ENCODE measurements around the gene HOXA5.

The HOXA5 gene

DNA sequence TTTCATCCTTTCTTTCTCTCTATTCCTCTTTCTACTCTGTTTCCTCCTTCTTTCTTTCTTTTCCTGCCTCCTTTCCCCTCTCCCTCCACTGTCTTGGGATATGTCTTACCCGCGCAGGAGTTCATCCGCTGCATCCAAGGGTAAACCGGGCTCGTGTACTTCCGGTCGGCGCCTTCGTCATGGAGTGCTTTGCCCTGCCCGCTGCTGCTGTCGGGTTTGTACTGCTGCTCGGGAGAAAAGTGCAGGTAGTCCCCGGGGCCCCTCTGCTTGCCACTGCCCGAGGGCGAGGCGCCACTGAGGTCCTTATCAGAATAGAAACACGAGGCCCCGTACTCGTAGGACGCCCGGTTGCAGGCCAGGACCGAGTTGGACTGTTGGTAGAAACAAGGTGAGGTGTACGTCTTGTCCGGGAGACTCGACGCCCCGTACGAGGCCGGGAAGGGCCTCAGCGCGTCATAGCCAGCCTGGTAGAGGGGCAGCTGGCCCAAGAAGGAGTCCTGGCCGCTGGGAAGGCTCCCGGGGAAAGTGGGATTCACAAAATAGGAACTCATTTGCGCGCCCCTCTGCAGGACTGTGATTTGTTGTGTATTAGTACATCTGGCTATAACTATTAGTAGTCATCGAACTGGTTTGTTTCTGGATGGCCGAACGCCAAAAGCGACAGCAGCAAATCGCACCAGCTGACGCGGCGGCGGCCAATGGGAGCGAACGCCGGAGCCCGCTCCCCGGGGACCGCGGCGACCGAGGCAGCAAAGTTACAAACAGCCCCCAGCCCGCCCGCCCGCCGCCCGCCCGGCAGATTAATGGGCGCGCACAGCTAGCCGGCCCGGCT, 3.9 kb upstream of the HOXA5 start, which contains the start of gene HOXA6:
TSS of gene HOXA6 (minus strand) at position 576 of the 832 bp plus-strand sequence. CDS start at position 551, 25 bp downstream.
- peaks cover 11 to 91% (median 87%) of the 10 kb centered on the region in 5 donors for H3K4me1 ChIP-seq (ENCODE audit: control insufficient read depth in 5 of 5, insufficient read depth in 5 of 5, low read length in 5 of 5)
- peaks cover 0 to 22% (median 16%) of the 10 kb centered on the region in 5 donors for H3K36me3 ChIP-seq (ENCODE audit: control insufficient read depth in 5 of 5, insufficient read depth in 5 of 5, low read length in 5 of 5)
- peak within 1 kb of the TSS; percentile 44 to 78 (median 63) for H3K9ac ChIP-seq (ENCODE audit: low read length in 5 of 5)
- H3K27me3 ChIP-seq (ENCODE audit: control insufficient read depth in 5 of 5, insufficient read depth in 4 of 5, low read length in 5 of 5): peaks cover 0 to 11% (median 0%) of the 10 kb centered on the region in 5 donors
- peak within 1 kb of the TSS; percentile 95 for H3K27ac ChIP-seq (ENCODE audit: low read depth, low read length)
- no peaks in the 10 kb centered on the region for H3K9me3 ChIP-seq (ENCODE audit: control insufficient read depth in 5 of 5, low read length in 5 of 5)
- H3K4me3 ChIP-seq (ENCODE audit: low read depth in 1 of 5, low read length in 5 of 5): peak within 1 kb of the TSS; percentile 63 to 92 (median 89)

DNA sequence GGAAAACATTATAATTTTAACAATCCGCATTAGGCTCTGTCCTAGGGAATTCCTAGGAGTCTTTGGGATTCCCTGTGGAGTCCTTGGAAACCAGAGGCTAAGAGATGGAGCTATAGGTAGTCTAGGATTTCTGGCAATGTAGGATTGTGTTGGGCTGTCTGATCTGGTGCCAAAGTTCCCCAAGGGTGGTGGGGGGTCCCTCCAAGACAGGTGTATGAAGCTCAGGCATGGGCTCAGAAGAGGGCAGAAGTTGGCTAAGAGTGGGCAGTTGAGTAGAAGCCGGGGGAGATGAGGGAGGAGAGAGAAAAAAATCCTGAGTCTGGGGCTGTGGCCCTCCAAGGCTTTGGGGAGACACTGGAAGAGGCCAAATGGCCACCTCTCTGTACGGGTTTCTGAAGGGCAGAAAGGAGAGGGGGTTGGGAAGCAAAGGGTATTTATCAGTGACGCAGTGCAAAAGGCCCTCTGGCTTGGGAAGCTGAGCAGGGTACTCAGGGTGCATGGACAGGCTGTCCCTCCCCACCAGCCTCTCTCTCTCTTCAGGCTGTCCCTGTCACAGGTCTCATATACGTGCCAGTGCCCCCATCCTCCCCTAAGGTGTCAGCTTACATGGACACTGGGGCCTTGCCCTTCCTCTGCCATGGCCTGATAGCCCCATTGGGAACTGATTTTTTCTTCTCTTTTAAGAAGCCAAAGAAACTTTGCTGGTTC, 3.2 kb upstream of the HOXA5 start:
- peaks cover 0 to 22% (median 16%) of the 10 kb centered on the region in 5 donors for H3K36me3 ChIP-seq (ENCODE audit: control insufficient read depth in 5 of 5, insufficient read depth in 5 of 5, low read length in 5 of 5)
- peaks cover 0 to 7% (median 0%) of the 10 kb centered on the region in 5 donors for H3K27me3 ChIP-seq (ENCODE audit: control insufficient read depth in 5 of 5, insufficient read depth in 4 of 5, low read length in 5 of 5)
- H3K9ac ChIP-seq (ENCODE audit: low read length in 5 of 5): peak overlapping the region in 4 of 5 donors; percentile 41 to 74 (median 61)
- peak overlapping the region; percentile 62 to 90 (median 65) for H3K4me3 ChIP-seq (ENCODE audit: low read depth in 1 of 5, low read length in 5 of 5)
- H3K27ac ChIP-seq (ENCODE audit: low read depth, low read length): peak overlapping the region; percentile 95
- H3K4me1 ChIP-seq (ENCODE audit: control insufficient read depth in 5 of 5, insufficient read depth in 5 of 5, low read length in 5 of 5): peaks cover 11 to 91% (median 87%) of the 10 kb centered on the region in 5 donors
- H3K9me3 ChIP-seq (ENCODE audit: control insufficient read depth in 5 of 5, low read length in 5 of 5): no peaks in the 10 kb centered on the region

GRCh38 chr7:27145914-27146412, 2.5 kb upstream of the HOXA5 start:
- peak overlapping the region in 2 of 5 donors; percentile 36 to 37 for H3K4me3 ChIP-seq (ENCODE audit: low read depth in 1 of 5, low read length in 5 of 5)
- H3K36me3 ChIP-seq (ENCODE audit: control insufficient read depth in 5 of 5, insufficient read depth in 5 of 5, low read length in 5 of 5): peaks cover 4 to 25% (median 16%) of the 10 kb centered on the region in 5 donors
- H3K9me3 ChIP-seq (ENCODE audit: control insufficient read depth in 5 of 5, low read length in 5 of 5): no peaks in the 10 kb centered on the region
- H3K9ac ChIP-seq (ENCODE audit: low read length in 5 of 5): peak overlapping the region in 1 of 5 donors; percentile 8
- H3K27ac ChIP-seq (ENCODE audit: low read depth, low read length): peak overlapping the region; percentile 95
- peaks cover 9 to 88% (median 87%) of the 10 kb centered on the region in 5 donors for H3K4me1 ChIP-seq (ENCODE audit: control insufficient read depth in 5 of 5, insufficient read depth in 5 of 5, low read length in 5 of 5)
- H3K27me3 ChIP-seq (ENCODE audit: control insufficient read depth in 5 of 5, insufficient read depth in 4 of 5, low read length in 5 of 5): peaks cover 0 to 4% (median 0%) of the 10 kb centered on the region in 5 donors

DNA sequence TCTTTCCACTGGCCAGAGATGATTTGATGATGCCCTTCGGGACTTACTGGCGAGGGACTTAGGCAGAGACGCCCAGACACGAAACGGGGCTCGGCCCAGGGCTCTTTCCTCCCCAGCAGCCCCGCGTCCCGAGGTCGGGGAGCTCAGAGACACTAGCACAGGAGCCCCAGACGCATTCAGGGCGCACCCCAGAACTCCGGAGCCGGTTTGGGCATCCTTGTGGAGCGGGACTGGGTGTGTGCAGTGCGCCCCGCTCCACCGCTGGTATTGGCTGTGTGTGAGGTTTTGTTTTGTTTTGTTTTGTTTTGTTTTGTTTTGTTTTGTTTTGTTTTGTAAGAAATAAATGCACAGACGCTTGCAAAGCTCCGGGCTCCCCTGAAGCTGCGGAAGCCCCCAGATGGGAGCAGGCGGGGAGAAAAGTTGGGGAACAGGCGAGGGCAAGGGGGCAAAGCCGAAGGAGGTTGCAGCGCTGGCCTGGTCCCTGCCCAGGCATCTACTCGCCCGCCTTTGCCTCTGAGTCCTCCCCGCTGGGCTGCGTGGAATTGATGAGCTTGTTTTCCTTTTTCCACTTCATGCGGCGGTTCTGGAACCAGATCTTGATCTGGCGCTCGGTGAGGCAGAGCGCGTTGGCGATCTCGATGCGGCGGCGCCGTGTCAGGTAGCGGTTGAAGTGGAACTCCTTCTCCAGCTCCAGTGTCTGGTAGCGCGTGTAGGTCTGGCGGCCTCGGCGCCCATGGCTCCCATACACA, 1.9 kb upstream of the HOXA5 start:
- H3K27ac ChIP-seq (ENCODE audit: low read depth, low read length): peak overlapping the region; percentile 95
- peaks cover 0 to 4% (median 0%) of the 10 kb centered on the region in 5 donors for H3K27me3 ChIP-seq (ENCODE audit: control insufficient read depth in 5 of 5, insufficient read depth in 4 of 5, low read length in 5 of 5)
- peak overlapping the region in 3 of 5 donors; percentile 24 to 37 (median 36) for H3K4me3 ChIP-seq (ENCODE audit: low read depth in 1 of 5, low read length in 5 of 5)
- H3K36me3 ChIP-seq (ENCODE audit: control insufficient read depth in 5 of 5, insufficient read depth in 5 of 5, low read length in 5 of 5): peaks cover 4 to 25% (median 16%) of the 10 kb centered on the region in 5 donors
- no peaks in the 10 kb centered on the region for H3K9me3 ChIP-seq (ENCODE audit: control insufficient read depth in 5 of 5, low read length in 5 of 5)
- peak overlapping the region in 2 of 5 donors; percentile 10 to 35 for H3K9ac ChIP-seq (ENCODE audit: low read length in 5 of 5)
- peaks cover 9 to 89% (median 86%) of the 10 kb centered on the region in 5 donors for H3K4me1 ChIP-seq (ENCODE audit: control insufficient read depth in 5 of 5, insufficient read depth in 5 of 5, low read length in 5 of 5)

DNA sequence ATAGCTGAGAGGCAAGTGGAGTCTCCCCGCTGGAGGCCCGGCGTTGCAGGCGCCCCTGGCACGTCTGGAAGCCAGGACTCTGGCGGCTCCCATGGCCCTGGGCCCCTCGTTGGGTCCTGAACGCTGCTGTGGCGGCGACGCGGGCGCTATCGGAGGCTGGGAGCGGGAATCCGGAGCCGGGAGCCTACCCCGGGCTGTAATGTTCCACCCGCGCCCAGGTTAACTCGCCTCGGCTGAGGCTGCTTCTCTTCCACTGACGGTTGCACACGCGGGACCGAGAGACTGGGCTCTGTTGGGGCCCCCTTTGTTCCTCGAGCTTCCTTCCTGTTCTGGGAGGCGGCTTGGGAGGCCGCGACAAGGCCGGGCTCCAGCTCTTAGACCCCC, 1.3 kb upstream of the HOXA5 start:
- Histone ChIP-seq H3K27me3 (ENCODE audit: control insufficient read depth in 5 of 5, insufficient read depth in 4 of 5, low read length in 5 of 5) (peaks cover 0 to 4% (median 0%) of the 10 kb centered on the region in 5 donors), H3K4me3 (ENCODE audit: low read depth in 1 of 5, low read length in 5 of 5) (peak overlapping the region in 2 of 5 donors; percentile 24 to 37), H3K27ac (ENCODE audit: low read depth, low read length) (peak overlapping the region; percentile 95), H3K9me3 (ENCODE audit: control insufficient read depth in 5 of 5, low read length in 5 of 5) (no peaks in the 10 kb centered on the region), H3K9ac (ENCODE audit: low read length in 5 of 5) (peak overlapping the region in 2 of 5 donors; percentile 10 to 35), H3K4me1 (ENCODE audit: control insufficient read depth in 5 of 5, insufficient read depth in 5 of 5, low read length in 5 of 5) (peaks cover 11 to 89% (median 86%) of the 10 kb centered on the region in 5 donors), H3K36me3 (ENCODE audit: control insufficient read depth in 5 of 5, insufficient read depth in 5 of 5, low read length in 5 of 5) (peaks cover 4 to 25% (median 16%) of the 10 kb centered on the region in 5 donors)

DNA sequence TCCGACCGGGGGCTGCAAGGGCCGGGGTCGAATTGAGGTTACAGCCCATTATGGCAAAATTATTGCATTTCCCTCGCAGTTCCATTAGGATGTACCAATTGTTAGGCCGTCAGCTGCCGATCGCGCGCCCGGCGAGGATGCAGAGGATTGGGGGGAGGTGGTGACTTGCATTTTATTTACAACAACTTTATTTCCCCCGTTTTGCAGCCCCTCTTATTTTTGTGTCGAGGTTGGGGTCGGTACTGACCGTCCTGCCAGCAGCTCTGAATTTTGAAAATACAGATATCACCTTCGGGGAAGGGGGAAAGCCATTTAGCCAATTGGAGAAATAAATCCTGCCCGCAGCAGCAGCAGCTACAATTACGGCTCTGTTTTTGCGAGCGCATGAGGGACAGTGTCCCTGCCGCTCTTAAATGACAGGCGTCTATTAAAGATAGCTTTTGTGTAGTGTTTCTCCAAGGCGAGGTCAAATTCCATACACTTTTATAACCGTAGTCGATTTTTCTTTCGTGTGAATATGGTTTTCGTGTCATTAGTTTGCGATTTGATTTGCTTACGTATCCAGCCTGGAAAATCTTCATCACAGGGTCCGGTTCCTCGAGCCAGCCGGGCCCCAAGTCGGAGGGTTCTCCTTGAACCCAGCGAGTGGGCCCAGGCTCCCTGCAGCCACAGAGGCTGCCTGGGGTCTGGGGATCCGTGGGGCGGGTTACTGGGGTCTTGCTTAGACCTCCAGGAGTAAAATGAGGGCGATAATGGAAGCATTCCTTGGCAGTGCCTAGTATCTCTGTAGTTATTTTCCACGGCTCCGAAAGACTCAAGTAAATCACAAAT, 684 bp upstream of the HOXA5 start:
- Histone ChIP-seq H3K9ac (ENCODE audit: low read length in 5 of 5) (no peak overlapping the region), H3K4me3 (ENCODE audit: low read depth in 1 of 5, low read length in 5 of 5) (peak overlapping the region in 4 of 5 donors; percentile 55 to 84 (median 74)), H3K9me3 (ENCODE audit: control insufficient read depth in 5 of 5, low read length in 5 of 5) (no peaks in the 10 kb centered on the region), H3K27ac (ENCODE audit: low read depth, low read length) (peak overlapping the region; percentile 95), H3K4me1 (ENCODE audit: control insufficient read depth in 5 of 5, insufficient read depth in 5 of 5, low read length in 5 of 5) (peaks cover 9 to 88% (median 86%) of the 10 kb centered on the region in 5 donors), H3K36me3 (ENCODE audit: control insufficient read depth in 5 of 5, insufficient read depth in 5 of 5, low read length in 5 of 5) (peaks cover 4 to 27% (median 16%) of the 10 kb centered on the region in 5 donors), H3K27me3 (ENCODE audit: control insufficient read depth in 5 of 5, insufficient read depth in 4 of 5, low read length in 5 of 5) (peaks cover 0 to 4% (median 0%) of the 10 kb centered on the region in 5 donors)

DNA sequence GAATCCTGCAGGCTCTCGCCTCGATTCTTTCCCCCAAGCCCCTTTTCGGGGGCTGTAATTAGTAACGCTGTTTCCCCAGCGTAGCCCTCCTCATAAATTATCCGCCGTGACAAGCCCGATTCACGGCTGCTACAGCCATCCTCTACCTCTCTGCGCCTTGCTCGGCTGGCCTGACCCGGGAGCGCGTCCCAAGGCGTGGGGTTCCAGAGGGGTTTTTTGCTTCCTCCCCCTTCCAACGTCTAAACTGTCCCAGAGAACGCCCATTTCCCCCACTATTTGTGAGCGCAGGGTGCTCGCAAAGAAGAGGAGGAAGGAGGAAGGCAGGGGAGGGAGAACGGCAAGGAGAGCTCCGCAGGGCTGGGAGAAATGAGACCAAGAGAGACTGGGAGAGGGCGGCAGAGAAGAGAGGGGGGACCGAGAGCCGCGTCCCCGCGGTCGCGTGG, 880 bp downstream of the HOXA5 start:
- Histone ChIP-seq H3K9me3 (ENCODE audit: control insufficient read depth in 5 of 5, low read length in 5 of 5) (no peaks in the 10 kb centered on the region), H3K36me3 (ENCODE audit: control insufficient read depth in 5 of 5, insufficient read depth in 5 of 5, low read length in 5 of 5) (peaks cover 4 to 27% (median 16%) of the 10 kb centered on the region in 5 donors), H3K4me1 (ENCODE audit: control insufficient read depth in 5 of 5, insufficient read depth in 5 of 5, low read length in 5 of 5) (peaks cover 6 to 91% (median 86%) of the 10 kb centered on the region in 5 donors), H3K27me3 (ENCODE audit: control insufficient read depth in 5 of 5, insufficient read depth in 4 of 5, low read length in 5 of 5) (no peaks in the 10 kb centered on the region), H3K9ac (ENCODE audit: low read length in 5 of 5) (peak overlapping the region; percentile 56 to 79 (median 76)), H3K27ac (ENCODE audit: low read depth, low read length) (peak overlapping the region; percentile 95), H3K4me3 (ENCODE audit: low read depth in 1 of 5, low read length in 5 of 5) (peak overlapping the region; percentile 69 to 84 (median 75))

DNA sequence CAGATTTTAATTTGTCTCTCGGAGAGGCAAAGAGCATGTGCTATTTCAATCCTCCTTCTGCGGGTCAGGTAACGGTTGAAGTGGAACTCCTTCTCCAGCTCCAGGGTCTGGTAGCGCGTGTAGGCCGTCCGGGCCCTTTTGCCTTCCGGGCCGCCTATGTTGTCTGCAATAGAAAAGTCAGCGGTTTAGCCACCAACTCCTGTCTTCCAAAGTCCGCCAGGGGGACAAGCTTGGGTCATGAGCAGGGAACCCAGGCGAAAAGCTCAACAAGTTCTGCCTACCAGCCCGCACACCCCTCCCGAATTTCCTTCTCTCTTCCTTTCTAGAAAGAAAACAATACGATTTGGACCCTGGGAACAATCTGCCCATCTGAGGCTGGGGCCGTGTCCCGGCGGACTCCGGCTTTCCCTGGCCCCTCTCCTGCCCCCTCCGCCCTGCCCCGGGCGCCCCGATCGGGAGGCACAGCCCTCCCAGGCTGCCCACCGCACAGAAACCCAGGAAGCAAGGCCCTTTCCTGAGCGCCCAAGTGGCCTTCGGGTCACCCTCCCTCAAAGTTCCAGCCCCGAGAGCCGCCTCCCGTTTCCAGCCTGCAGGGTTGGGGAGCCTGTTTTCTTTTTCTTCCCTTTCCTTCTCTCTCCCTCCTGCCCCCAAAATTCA, 1.4 kb downstream of the HOXA5 start:
- Histone ChIP-seq H3K27me3 (ENCODE audit: control insufficient read depth in 5 of 5, insufficient read depth in 4 of 5, low read length in 5 of 5) (no peaks in the 10 kb centered on the region), H3K4me1 (ENCODE audit: control insufficient read depth in 5 of 5, insufficient read depth in 5 of 5, low read length in 5 of 5) (peaks cover 6 to 91% (median 86%) of the 10 kb centered on the region in 5 donors)

More for the DNA sequence above, 1.4 kb downstream of the HOXA5 start:
- peak overlapping the region; percentile 95 for H3K27ac ChIP-seq (ENCODE audit: low read depth, low read length)
- peak overlapping the region; percentile 69 to 84 (median 75) for H3K4me3 ChIP-seq (ENCODE audit: low read depth in 1 of 5, low read length in 5 of 5)
- no peaks in the 10 kb centered on the region for H3K9me3 ChIP-seq (ENCODE audit: control insufficient read depth in 5 of 5, low read length in 5 of 5)
- H3K36me3 ChIP-seq (ENCODE audit: control insufficient read depth in 5 of 5, insufficient read depth in 5 of 5, low read length in 5 of 5): peaks cover 4 to 27% (median 16%) of the 10 kb centered on the region in 5 donors
- peak overlapping the region; percentile 56 to 79 (median 76) for H3K9ac ChIP-seq (ENCODE audit: low read length in 5 of 5)
